Measurements from ENCODE around the gene DHCR7. TPM values are rescaled to one million over a fixed set of nuclear protein-coding genes. Genes with fewer than 3 reads are reported as not detected.

The DHCR7 gene
- total RNA-seq, 1 donor from 2014 or later = 98.2 TPM

- no peaks in the 10 kb centered on the region for H3K4me1 Mint-ChIP-seq
- H3K36me3 Mint-ChIP-seq = no peaks in the 10 kb centered on the region
- DNase-seq (ENCODE audit: low spot score in 2 of 2, unreplicated experiment in 2 of 2) = no peak
- H3K4me3 Mint-ChIP-seq = no peak overlapping the region
- H3K9me3 Mint-ChIP-seq = no peaks in the 10 kb centered on the region
- no peak for TF ChIP-seq CTCF (IDR thresholded peaks at IDR 0.05; ENCODE audit: unreplicated experiment)
- H3K27ac Mint-ChIP-seq = no peak overlapping the region
- H3K27me3 Mint-ChIP-seq (ENCODE audit: low read depth) = peaks cover 67% of the 10 kb centered on the region
Measured at GRCh38 chr11:71387784-71388636, 60.2 kb downstream of the DHCR7 start.

- Mint-ChIP-seq H3K4me1 (no peaks in the 10 kb centered on the region), H3K27ac (no peak overlapping the region), H3K4me3 (no peak overlapping the region), H3K36me3 (no peaks in the 10 kb centered on the region), H3K27me3 (ENCODE audit: low read depth) (peaks cover 62% of the 10 kb centered on the region), H3K9me3 (no peaks in the 10 kb centered on the region)
- DNase-seq (ENCODE audit: low spot score in 2 of 2, unreplicated experiment in 2 of 2) = no peak
- TF ChIP-seq CTCF (IDR thresholded peaks at IDR 0.05; ENCODE audit: unreplicated experiment) = no peak
Measured at GRCh38 chr11:71387200-71387599, 61.0 kb downstream of the DHCR7 start.

- Mint-ChIP-seq H3K27me3 (ENCODE audit: low read depth) (peaks cover 58% of the 10 kb centered on the region), H3K9me3 (peaks cover 7% of the 10 kb centered on the region)
- no peak for TF ChIP-seq CTCF (IDR thresholded peaks at IDR 0.05; ENCODE audit: unreplicated experiment)
Measured at GRCh38 chr11:71386202-71386601, 62.0 kb downstream of the DHCR7 start.

GRCh38 chr11:71385091-71385490 lies 63.1 kb downstream of the DHCR7 start:
- H3K27me3 Mint-ChIP-seq (ENCODE audit: low read depth) = peaks cover 50% of the 10 kb centered on the region
- no peak overlapping the region for H3K27ac Mint-ChIP-seq
- no peak for TF ChIP-seq CTCF (IDR thresholded peaks at IDR 0.05; ENCODE audit: unreplicated experiment)
- no peaks in the 10 kb centered on the region for H3K4me1 Mint-ChIP-seq
- H3K4me3 Mint-ChIP-seq = no peak overlapping the region
- H3K36me3 Mint-ChIP-seq = no peaks in the 10 kb centered on the region
- peaks cover 12% of the 10 kb centered on the region for H3K9me3 Mint-ChIP-seq
- DNase-seq (ENCODE audit: low spot score in 2 of 2, unreplicated experiment in 2 of 2) = no peak

More at GRCh38 chr11:71386202-71386601, 62.0 kb downstream of the DHCR7 start:
- Mint-ChIP-seq H3K36me3 (no peaks in the 10 kb centered on the region), H3K4me3 (no peak overlapping the region), H3K4me1 (no peaks in the 10 kb centered on the region), H3K27ac (no peak overlapping the region)
- no peak for DNase-seq (ENCODE audit: low spot score in 2 of 2, unreplicated experiment in 2 of 2)

- Mint-ChIP-seq H3K4me3 (no peak overlapping the region), H3K27me3 (ENCODE audit: low read depth) (peaks cover 45% of the 10 kb centered on the region), H3K36me3 (no peaks in the 10 kb centered on the region), H3K4me1 (no peaks in the 10 kb centered on the region), H3K27ac (no peak overlapping the region), H3K9me3 (peaks cover 12% of the 10 kb centered on the region)
- no peak for DNase-seq (ENCODE audit: low spot score in 2 of 2, unreplicated experiment in 2 of 2)
- no peak for TF ChIP-seq CTCF (IDR thresholded peaks at IDR 0.05; ENCODE audit: unreplicated experiment)
Measured at GRCh38 chr11:71384561-71384960, 63.6 kb downstream of the DHCR7 start.

Small RNA genes within 50 kb of the gene (microRNA-seq; reads per million reads assigned to microRNA genes)
- gene MIR6754 = not detected

Other genes with a start within 250 kb of the DHCR7 start
- 2.1 to 3.8 TPM (median 2.2 TPM) in 3 replicates for gene SHANK2, start 195.8 kb downstream of the DHCR7 start, total RNA-seq
- 67.8 to 71.8 TPM (median 71.0 TPM) in 3 replicates for gene NADSYN1, start 4.8 kb upstream of the DHCR7 start, total RNA-seq
- gene KRTAP5-7, start 78.9 kb upstream of the DHCR7 start, total RNA-seq = 0.18 to 0.43 TPM (median 0.25 TPM) in 3 replicates
- gene KRTAP5-8, start 89.6 kb upstream of the DHCR7 start, total RNA-seq = 0.18 to 0.73 TPM (median 0.25 TPM) in 3 replicates
- gene KRTAP5-9, start 100.0 kb upstream of the DHCR7 start, total RNA-seq = 0.52 to 0.65 TPM (median 0.62 TPM) in 3 replicates
- gene KRTAP5-10, start 117.2 kb upstream of the DHCR7 start, total RNA-seq = 0.22 to 0.32 TPM (median 0.31 TPM) in 3 replicates
- gene KRTAP5-11, start 134.5 kb upstream of the DHCR7 start, total RNA-seq = 0.44 TPM in 1 of 3 replicates, not detected in the others

Measured in mesothelial cell of epicardium (in vitro differentiated cells).